ENCODE measurements around the gene TMEM151B.

TMEM151B gene

GRCh38 chr6:44285552-44286284 is 15.5 kb downstream of the TMEM151B start:
- no peak for DNase-seq

DNA sequence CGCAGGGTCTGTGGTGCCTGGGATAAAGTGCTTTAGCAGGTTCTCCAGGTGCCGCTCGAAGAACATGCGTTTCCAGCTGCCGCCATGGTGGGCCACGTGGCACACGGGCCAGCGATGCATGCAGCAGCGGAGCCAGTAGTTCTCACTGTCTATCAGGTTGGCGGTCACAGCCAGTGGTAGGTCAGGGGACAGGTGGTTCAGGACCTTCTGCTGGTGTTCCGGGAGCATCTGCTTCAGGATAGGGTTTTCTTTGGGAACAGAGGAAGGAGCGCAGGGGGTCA is 16.0 kb downstream of the TMEM151B start:
- no peak for DNase-seq

DNA sequence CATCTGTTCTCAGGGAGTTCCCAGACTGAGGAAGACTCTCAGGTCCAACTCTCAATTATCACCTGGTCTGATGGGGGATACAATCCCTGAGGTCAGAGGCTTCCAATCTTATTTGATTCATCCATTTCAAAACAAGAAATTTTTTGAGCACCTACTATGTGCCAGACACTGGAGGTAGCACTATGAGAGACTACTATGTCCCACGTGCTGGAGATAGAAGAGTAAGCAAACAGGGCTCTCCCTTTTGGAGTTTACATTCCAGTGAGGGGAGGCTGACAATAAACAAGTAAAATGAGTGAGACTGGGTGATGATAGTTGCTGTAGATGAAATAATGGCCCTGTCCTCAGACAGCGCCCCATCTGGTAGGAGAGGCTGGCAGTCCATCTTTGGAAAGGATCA is 16.5 kb downstream of the TMEM151B start:
- DNase-seq = no peak

DNA sequence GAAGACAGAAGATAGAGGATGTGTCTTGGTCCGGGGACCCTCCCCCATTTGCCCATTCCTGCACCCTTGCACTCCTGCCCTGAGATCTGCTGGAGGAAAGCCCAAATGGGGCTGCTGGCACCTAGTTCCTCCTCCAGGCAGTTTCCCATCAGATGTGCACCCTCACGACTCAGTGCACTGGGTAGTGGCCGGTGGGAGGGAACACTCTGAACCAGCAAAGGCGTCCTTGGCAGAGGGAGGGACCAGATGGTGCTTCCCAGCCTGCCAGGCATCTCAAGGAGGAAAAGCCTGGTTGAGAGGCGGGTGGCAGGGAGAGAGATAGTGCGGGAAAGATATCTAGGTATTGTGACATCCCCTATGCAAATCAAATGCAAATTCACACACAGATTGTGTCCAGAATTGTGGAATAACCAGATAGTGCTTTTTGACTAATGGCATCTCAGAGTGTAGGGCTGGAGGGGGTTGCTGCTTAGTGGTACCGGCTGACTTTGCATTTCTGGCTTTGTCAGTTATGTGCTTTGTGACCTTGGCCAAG is 19.5 kb downstream of the TMEM151B start:
- DNase-seq = peak; percentile 90

GRCh38 chr6:44291841-44292240 is 21.6 kb downstream of the TMEM151B start:
- DNase-seq = no peak

GRCh38 chr6:44292661-44293365 is 22.6 kb downstream of the TMEM151B start:
- no peak for DNase-seq

DNA sequence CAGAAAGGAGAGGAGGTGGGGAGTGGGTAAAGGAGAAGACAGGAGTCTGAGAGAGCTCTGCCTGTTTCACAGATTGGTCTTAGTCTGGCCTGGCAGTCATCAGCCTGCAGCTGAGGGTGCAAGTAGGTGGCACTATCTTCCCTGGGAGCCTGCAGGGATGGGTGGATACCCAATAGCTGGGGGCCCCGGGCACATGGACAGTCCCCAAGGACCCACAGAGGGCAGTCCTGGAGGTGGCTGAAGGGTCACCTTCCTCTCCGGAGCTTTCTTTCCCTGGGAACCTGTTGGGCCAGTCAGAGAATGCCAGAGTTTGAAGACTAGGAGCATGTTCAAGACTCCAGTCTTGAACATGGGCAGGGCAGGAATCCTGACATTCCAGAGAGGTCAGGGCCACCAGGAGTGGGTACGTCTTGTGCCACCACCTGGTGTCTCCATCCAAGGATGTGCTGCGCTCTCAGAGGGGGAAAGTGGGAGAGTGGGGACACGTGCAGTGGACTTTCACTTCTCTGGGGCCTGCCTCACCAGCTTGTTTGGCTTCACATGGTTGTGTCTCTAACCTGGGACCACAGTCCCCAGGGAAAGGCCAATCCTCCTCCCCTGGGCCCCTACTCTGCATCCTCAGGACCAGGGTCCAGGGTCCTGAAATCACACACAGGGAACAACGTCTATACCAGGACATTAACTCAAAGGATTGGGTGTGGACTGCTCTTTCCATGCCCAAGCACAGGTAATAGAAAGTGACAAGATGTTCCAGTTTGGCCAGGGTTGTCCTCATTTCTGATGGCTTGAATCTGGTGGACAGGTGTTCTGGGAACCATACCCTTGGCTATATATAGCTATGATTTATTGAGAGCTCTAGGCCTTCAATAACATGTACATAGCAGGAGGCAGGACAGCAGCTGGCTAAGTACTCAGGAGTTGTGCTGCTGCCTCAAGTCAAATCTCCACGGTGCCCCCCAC is 24.9 kb downstream of the TMEM151B start:
- no peak for DNase-seq

- DNase-seq = peak; percentile 35
Observed at GRCh38 chr6:44297063-44298038, 27.1 kb downstream of the TMEM151B start.

GRCh38 chr6:44298055-44298803 is 28.0 kb downstream of the TMEM151B start:
- DNase-seq = no peak

DNA sequence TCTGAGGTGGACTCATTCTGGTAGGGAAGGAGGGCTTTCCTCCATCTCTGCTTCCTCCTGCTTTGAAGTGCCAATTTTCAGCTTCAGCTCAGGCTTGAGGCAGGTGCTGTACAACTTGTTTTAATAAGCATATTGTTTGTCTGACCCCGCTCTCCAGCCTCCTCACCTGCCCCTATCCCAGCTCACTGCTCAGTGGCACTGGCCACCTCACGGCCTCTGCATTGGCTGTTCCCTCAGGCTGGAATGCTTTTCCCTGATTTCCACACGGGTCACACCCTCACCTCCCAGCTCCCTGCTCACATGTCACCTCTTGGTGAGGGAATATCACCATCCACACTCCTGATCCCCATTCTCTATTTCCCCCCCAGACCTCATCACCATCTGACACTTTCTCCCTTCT is 28.6 kb downstream of the TMEM151B start:
- DNase-seq = no peak

GRCh38 chr6:44300292-44300823 is 30.1 kb downstream of the TMEM151B start:
- DNase-seq = no peak

- no peak for DNase-seq
Observed at GRCh38 chr6:44301106-44301505, 30.9 kb downstream of the TMEM151B start.

- DNase-seq = no peak
Observed at GRCh38 chr6:44301782-44302564, 31.7 kb downstream of the TMEM151B start.

DNA sequence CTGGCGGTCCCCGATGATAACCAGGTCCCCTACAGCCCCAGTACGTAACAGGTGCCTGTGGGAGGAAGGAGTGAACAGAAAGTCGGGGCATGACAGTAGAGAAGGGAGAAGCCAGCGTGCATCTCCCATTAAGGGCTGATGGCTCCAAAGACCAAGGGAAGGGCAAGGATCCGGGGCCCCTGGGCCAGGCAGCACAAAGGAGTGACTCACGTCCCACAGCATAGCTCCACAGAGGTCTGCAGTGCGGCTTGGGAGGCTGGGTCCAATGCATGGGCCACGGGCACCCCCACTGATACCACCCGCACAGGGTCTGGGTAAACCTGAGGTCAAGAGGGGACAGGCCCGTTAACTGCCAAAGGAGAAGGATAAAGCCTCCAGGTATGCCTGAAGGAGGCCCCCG is 32.6 kb downstream of the TMEM151B start:
- DNase-seq = no peak

GRCh38 chr6:44303842-44304241 is 33.6 kb downstream of the TMEM151B start:
- no peak for DNase-seq

GRCh38 chr6:44304282-44305199 is 34.3 kb downstream of the TMEM151B start:
- DNase-seq = peak; percentile 15

DNA sequence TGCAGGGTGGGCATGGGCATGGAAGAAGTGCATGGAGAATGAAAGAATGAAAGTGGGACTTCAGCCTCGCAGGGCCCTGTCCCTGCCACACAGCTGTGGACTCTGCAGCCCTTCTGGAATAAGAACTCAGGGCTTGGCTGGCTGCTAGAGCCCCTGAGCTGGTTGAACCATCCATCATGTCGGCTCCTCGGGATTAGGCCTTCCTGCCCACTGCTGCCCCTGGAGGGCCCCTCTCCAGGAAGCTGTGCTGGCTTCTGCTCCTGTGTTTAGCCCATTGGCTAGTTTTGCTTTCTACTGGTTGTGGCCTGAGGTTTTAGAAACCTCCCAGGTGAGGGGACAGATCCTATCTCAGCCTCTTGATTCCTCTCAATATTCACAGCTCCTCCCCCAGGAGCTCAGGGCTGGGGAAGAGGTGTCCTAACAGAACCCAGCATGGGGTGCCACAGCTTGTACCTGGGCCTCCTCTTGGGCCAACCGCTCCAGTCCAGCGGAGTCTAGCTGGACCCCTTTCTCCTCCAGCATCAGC is 35.0 kb downstream of the TMEM151B start:
- no peak for DNase-seq

- no peak for DNase-seq
Observed at GRCh38 chr6:44306710-44307109, 36.5 kb downstream of the TMEM151B start.

- no peak for DNase-seq
Observed at GRCh38 chr6:44307217-44307616, 37.0 kb downstream of the TMEM151B start.

All from NCI-H2171 treated with DMSO at 0.1 percent for 48 hours (cell line).